ENCODE measurements around the gene CCDC141.

Gene CCDC141

GRCh38 chr2:178829299-178829960 lies 220.5 kb downstream of the CCDC141 start:
- no peak for DNase-seq (ENCODE audit: low read depth in 2 of 2)

GRCh38 chr2:178828486-178828881 lies 221.5 kb downstream of the CCDC141 start:
- no peak for DNase-seq (ENCODE audit: low read depth in 2 of 2)

- DNase-seq (ENCODE audit: low read depth in 2 of 2): no peak
Observed at GRCh38 chr2:178827739-178828485, 222.0 kb downstream of the CCDC141 start.

GRCh38 chr2:178827111-178827510 lies 222.8 kb downstream of the CCDC141 start:
- no peak for DNase-seq (ENCODE audit: low read depth in 2 of 2)

GRCh38 chr2:178825183-178825582 lies 224.8 kb downstream of the CCDC141 start:
- DNase-seq (ENCODE audit: low read depth in 2 of 2): no peak

- DNase-seq (ENCODE audit: low read depth in 2 of 2): no peak
Observed at GRCh38 chr2:178824181-178824580, 225.8 kb downstream of the CCDC141 start.

GRCh38 chr2:178819992-178820391 lies 229.9 kb downstream of the CCDC141 start:
- no peak for DNase-seq (ENCODE audit: low read depth in 2 of 2)

GRCh38 chr2:178819147-178819875 lies 230.6 kb downstream of the CCDC141 start:
- no peak for DNase-seq (ENCODE audit: low read depth in 2 of 2)

- no peak for DNase-seq (ENCODE audit: low read depth in 2 of 2)
Observed at GRCh38 chr2:178811901-178812300, 238.0 kb downstream of the CCDC141 start.

GRCh38 chr2:178811045-178811444 lies 238.9 kb downstream of the CCDC141 start:
- DNase-seq (ENCODE audit: low read depth in 2 of 2): no peak

- DNase-seq (ENCODE audit: low read depth in 2 of 2): no peak
Observed at GRCh38 chr2:178810422-178810821, 239.5 kb downstream of the CCDC141 start.

- no peak for DNase-seq (ENCODE audit: low read depth in 2 of 2)
Observed at GRCh38 chr2:178807227-178808008, 242.5 kb downstream of the CCDC141 start, which contains the start of gene TTN. TSS of gene TTN (minus strand) at chr2:178807423. CDS start at chr2:178804642, 2,781 bp downstream.

GRCh38 chr2:178806543-178806942 lies 243.4 kb downstream of the CCDC141 start:
- no peak for DNase-seq (ENCODE audit: low read depth in 2 of 2)

- DNase-seq (ENCODE audit: low read depth in 2 of 2): no peak
Observed at GRCh38 chr2:178805457-178805856, 244.5 kb downstream of the CCDC141 start.

GRCh38 chr2:178804791-178805190 lies 245.1 kb downstream of the CCDC141 start:
- no peak for DNase-seq (ENCODE audit: low read depth in 2 of 2)

- no peak for DNase-seq (ENCODE audit: low read depth in 2 of 2)
Observed at GRCh38 chr2:178800510-178800909, 249.4 kb downstream of the CCDC141 start.

- no peak for DNase-seq (ENCODE audit: low read depth in 2 of 2)
Observed at GRCh38 chr2:178799305-178799704, 250.6 kb downstream of the CCDC141 start.

- no peak for DNase-seq (ENCODE audit: low read depth in 2 of 2)
Observed at GRCh38 chr2:178796079-178796677, 253.8 kb downstream of the CCDC141 start.

- DNase-seq (ENCODE audit: low read depth in 2 of 2): no peak
Observed at GRCh38 chr2:178787934-178788333, 262.0 kb downstream of the CCDC141 start.

- no peak for DNase-seq (ENCODE audit: low read depth in 2 of 2)
Observed at GRCh38 chr2:178787155-178787554, 262.8 kb downstream of the CCDC141 start.

GRCh38 chr2:178783889-178784288 lies 266.0 kb downstream of the CCDC141 start:
- no peak for DNase-seq (ENCODE audit: low read depth in 2 of 2)
